HEK293 (cell line): ENCODE measurements around the gene CABP4.

ENCODE experiments used
- EGR2 ChIP-seq: fragments of 450-650 bp; formaldehyde crosslinking; IDR thresholded peaks from 2 replicates; pipeline ENCODE4 v1.5.1; 2016; ENCODE audit warnings: low read depth, missing biosample characterization, missing genetic modification characterization
- SCRT2 ChIP-seq: fragments of 450-650 bp; formaldehyde crosslinking; IDR thresholded peaks from 2 replicates; pipeline ENCODE4 v1.5.1; 2016; ENCODE audit warnings: missing biosample characterization, missing genetic modification characterization
- SP2 ChIP-seq: fragments of 450-650 bp; formaldehyde crosslinking; IDR thresholded peaks from 2 replicates; pipeline ENCODE4 v1.5.1; 2016; ENCODE audit warnings: missing biosample characterization, missing genetic modification characterization
- YY2 ChIP-seq: fragments of 450-650 bp; formaldehyde crosslinking; IDR thresholded peaks from 2 replicates; pipeline ENCODE4 v1.5.1; 2016; ENCODE audit warnings: missing biosample characterization, missing genetic modification characterization
- ZBTB1 ChIP-seq: fragments of 450-650 bp; formaldehyde crosslinking; IDR thresholded peaks from 2 replicates; pipeline ENCODE4 v1.5.1; 2016; ENCODE audit warnings: missing biosample characterization, missing genetic modification characterization
- ZBTB21 ChIP-seq: fragments of 450-650 bp; formaldehyde crosslinking; IDR thresholded peaks from 2 replicates; pipeline ENCODE4 v1.5.1; 2017; ENCODE audit warnings: missing biosample characterization, missing genetic modification characterization
- ZNF175 ChIP-seq: fragments of 450-650 bp; formaldehyde crosslinking; IDR thresholded peaks from 2 replicates; pipeline ENCODE4 v1.5.1; 2016; ENCODE audit warnings: missing biosample characterization, missing genetic modification characterization
- ZNF184 ChIP-seq: fragments of 450-650 bp; IDR thresholded peaks from 2 replicates; pipeline ENCODE4 v1.5.1; 2018; ENCODE audit warnings: missing biosample characterization, mild to moderate bottlenecking, missing genetic modification characterization
- ZNF274 ChIP-seq, 2 experiments: fragments of 200-500 bp in 1 of 2; fragments of 450-650 bp in 1 of 2; sonication (Bioruptor generic) in 1 of 2; formaldehyde crosslinking in 1 of 2; IDR thresholded peaks; 2 replicates each; pipeline versions ENCODE4 v1.5.1 to v1.6.1; 2014 to 2016; ENCODE audit warnings: borderline replicate concordance in 1 of 2, inconsistent platforms in 1 of 2, low read length in 1 of 2, missing biosample characterization in 1 of 2, missing genetic modification characterization in 1 of 2
- ZNF302 ChIP-seq: fragments of 450-650 bp; formaldehyde crosslinking; IDR thresholded peaks from 2 replicates; pipeline ENCODE4 v1.5.1; 2016; ENCODE audit warnings: missing biosample characterization, missing genetic modification characterization, low read depth
- ZNF585B ChIP-seq: fragments of 450-650 bp; formaldehyde crosslinking; IDR thresholded peaks from 2 replicates; pipeline ENCODE4 v1.5.1; 2016; ENCODE audit warnings: missing biosample characterization, missing genetic modification characterization
- ZNF600 ChIP-seq: fragments of 450-650 bp; formaldehyde crosslinking; IDR thresholded peaks from 2 replicates; pipeline ENCODE4 v1.5.1; 2016; ENCODE audit warnings: missing biosample characterization, missing genetic modification characterization
- ZNF621 ChIP-seq: fragments of 450-650 bp; formaldehyde crosslinking; IDR thresholded peaks from 2 replicates; pipeline ENCODE4 v1.5.1; 2017; ENCODE audit warnings: missing biosample characterization, missing genetic modification characterization
- ZNF645 ChIP-seq: fragments of 450-650 bp; formaldehyde crosslinking; IDR thresholded peaks from 2 replicates; pipeline ENCODE4; 2016; ENCODE audit warnings: missing biosample characterization, missing genetic modification characterization
- ZSCAN23 ChIP-seq: fragments of 450-650 bp; formaldehyde crosslinking; IDR thresholded peaks from 2 replicates; pipeline ENCODE4 v1.5.1; 2016; ENCODE audit warnings: missing biosample characterization, missing genetic modification characterization
- ZSCAN30 ChIP-seq: fragments of 450-650 bp; IDR thresholded peaks from 2 replicates; pipeline ENCODE4 v1.5.1; 2018; ENCODE audit warnings: missing biosample characterization, mild to moderate bottlenecking, missing genetic modification characterization, moderate library complexity
- ZXDB ChIP-seq: fragments of 450-650 bp; formaldehyde crosslinking; IDR thresholded peaks from 2 replicates; pipeline ENCODE4 v1.5.1; 2016; ENCODE audit warnings: missing biosample characterization, missing genetic modification characterization
- TF ChIP-seq, protein P1 (sequence below): fragments of 450-650 bp; formaldehyde crosslinking; IDR thresholded peaks from 2 replicates; pipeline ENCODE4 v1.5.1; 2017; ENCODE audit warnings: missing biosample characterization, missing genetic modification characterization
- TF ChIP-seq, protein P2 (sequence below): fragments of 450-650 bp; formaldehyde crosslinking; IDR thresholded peaks from 2 replicates; pipeline ENCODE4 v1.5.1; 2016; ENCODE audit warnings: missing biosample characterization, missing genetic modification characterization
- TF ChIP-seq, protein P3 (sequence below): fragments of 450-650 bp; formaldehyde crosslinking; IDR thresholded peaks from 2 replicates; pipeline ENCODE4 v1.5.1; 2016; ENCODE audit warnings: missing biosample characterization, missing genetic modification characterization, borderline replicate concordance

Gene CABP4

GRCh38 chr11:67428052-67429001 is 26.8 kb upstream of the CABP4 start, which contains the start of gene RPS6KB2 (continued):
- TF ChIP-seq EGR2 (tag by site-specific recombination) (0 out of 2 replicates have a peak, but pooled peaks have one; percentile 14), ZNF302 (tag by site-specific recombination) (no peak), ZNF600 (tag by site-specific recombination) (peak; percentile 58; the same call in 1 of the 2 replicates), ZNF184 (tag by site-specific recombination) (no peak), ZNF274 (IDR thresholded peaks at IDR 0.05; ENCODE audit: low read length) (no peak), ZNF274 (tag by site-specific recombination; IDR thresholded peaks at IDR 0.05; ENCODE audit: borderline replicate concordance) (no peak), ZSCAN23 (no peak), ZSCAN30 (tag by site-specific recombination) (peak; percentile 50; the same call in 1 of the 2 replicates), ZNF585B (tag by site-specific recombination) (no peak), ZNF175 (tag by site-specific recombination) (no peak), SP2 (peak; percentile 56), ZNF621 (no peak), ZNF645 (no peak), YY2 (peak; percentile 90), ZXDB (tag by site-specific recombination) (peak; percentile 78), ZBTB21 (tag by site-specific recombination) (peak; percentile 69; the same call in 1 of the 2 replicates), SCRT2 (tag by site-specific recombination) (no peak), ZBTB1 (no peak)
- TF ChIP-seq, protein P1, sequence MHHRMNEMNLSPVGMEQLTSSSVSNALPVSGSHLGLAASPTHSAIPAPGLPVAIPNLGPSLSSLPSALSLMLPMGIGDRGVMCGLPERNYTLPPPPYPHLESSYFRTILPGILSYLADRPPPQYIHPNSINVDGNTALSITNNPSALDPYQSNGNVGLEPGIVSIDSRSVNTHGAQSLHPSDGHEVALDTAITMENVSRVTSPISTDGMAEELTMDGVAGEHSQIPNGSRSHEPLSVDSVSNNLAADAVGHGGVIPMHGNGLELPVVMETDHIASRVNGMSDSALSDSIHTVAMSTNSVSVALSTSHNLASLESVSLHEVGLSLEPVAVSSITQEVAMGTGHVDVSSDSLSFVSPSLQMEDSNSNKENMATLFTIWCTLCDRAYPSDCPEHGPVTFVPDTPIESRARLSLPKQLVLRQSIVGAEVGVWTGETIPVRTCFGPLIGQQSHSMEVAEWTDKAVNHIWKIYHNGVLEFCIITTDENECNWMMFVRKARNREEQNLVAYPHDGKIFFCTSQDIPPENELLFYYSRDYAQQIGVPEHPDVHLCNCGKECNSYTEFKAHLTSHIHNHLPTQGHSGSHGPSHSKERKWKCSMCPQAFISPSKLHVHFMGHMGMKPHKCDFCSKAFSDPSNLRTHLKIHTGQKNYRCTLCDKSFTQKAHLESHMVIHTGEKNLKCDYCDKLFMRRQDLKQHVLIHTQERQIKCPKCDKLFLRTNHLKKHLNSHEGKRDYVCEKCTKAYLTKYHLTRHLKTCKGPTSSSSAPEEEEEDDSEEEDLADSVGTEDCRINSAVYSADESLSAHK (tag by site-specific recombination), result no peak
- TF ChIP-seq, protein P2, sequence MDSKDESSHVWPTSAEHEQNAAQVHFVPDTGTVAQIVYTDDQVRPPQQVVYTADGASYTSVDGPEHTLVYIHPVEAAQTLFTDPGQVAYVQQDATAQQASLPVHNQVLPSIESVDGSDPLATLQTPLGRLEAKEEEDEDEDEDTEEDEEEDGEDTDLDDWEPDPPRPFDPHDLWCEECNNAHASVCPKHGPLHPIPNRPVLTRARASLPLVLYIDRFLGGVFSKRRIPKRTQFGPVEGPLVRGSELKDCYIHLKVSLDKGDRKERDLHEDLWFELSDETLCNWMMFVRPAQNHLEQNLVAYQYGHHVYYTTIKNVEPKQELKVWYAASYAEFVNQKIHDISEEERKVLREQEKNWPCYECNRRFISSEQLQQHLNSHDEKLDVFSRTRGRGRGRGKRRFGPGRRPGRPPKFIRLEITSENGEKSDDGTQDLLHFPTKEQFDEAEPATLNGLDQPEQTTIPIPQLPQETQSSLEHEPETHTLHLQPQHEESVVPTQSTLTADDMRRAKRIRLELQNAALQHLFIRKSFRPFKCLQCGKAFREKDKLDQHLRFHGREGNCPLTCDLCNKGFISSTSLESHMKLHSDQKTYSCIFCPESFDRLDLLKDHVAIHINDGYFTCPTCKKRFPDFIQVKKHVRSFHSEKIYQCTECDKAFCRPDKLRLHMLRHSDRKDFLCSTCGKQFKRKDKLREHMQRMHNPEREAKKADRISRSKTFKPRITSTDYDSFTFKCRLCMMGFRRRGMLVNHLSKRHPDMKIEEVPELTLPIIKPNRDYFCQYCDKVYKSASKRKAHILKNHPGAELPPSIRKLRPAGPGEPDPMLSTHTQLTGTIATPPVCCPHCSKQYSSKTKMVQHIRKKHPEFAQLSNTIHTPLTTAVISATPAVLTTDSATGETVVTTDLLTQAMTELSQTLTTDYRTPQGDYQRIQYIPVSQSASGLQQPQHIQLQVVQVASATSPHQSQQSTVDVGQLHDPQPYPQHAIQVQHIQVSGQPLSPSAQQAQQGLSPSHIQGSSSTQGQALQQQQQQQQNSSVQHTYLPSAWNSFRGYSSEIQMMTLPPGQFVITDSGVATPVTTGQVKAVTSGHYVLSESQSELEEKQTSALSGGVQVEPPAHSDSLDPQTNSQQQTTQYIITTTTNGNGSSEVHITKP (tag by site-specific recombination), result peak; percentile 83
- TF ChIP-seq, protein P3, sequence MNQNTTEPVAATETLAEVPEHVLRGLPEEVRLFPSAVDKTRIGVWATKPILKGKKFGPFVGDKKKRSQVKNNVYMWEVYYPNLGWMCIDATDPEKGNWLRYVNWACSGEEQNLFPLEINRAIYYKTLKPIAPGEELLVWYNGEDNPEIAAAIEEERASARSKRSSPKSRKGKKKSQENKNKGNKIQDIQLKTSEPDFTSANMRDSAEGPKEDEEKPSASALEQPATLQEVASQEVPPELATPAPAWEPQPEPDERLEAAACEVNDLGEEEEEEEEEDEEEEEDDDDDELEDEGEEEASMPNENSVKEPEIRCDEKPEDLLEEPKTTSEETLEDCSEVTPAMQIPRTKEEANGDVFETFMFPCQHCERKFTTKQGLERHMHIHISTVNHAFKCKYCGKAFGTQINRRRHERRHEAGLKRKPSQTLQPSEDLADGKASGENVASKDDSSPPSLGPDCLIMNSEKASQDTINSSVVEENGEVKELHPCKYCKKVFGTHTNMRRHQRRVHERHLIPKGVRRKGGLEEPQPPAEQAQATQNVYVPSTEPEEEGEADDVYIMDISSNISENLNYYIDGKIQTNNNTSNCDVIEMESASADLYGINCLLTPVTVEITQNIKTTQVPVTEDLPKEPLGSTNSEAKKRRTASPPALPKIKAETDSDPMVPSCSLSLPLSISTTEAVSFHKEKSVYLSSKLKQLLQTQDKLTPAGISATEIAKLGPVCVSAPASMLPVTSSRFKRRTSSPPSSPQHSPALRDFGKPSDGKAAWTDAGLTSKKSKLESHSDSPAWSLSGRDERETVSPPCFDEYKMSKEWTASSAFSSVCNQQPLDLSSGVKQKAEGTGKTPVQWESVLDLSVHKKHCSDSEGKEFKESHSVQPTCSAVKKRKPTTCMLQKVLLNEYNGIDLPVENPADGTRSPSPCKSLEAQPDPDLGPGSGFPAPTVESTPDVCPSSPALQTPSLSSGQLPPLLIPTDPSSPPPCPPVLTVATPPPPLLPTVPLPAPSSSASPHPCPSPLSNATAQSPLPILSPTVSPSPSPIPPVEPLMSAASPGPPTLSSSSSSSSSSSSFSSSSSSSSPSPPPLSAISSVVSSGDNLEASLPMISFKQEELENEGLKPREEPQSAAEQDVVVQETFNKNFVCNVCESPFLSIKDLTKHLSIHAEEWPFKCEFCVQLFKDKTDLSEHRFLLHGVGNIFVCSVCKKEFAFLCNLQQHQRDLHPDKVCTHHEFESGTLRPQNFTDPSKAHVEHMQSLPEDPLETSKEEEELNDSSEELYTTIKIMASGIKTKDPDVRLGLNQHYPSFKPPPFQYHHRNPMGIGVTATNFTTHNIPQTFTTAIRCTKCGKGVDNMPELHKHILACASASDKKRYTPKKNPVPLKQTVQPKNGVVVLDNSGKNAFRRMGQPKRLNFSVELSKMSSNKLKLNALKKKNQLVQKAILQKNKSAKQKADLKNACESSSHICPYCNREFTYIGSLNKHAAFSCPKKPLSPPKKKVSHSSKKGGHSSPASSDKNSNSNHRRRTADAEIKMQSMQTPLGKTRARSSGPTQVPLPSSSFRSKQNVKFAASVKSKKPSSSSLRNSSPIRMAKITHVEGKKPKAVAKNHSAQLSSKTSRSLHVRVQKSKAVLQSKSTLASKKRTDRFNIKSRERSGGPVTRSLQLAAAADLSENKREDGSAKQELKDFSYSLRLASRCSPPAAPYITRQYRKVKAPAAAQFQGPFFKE (tag by site-specific recombination), result no peak
- TF ChIP-seq, all 188 proteins: peak for 34
